PC-9 (cell line): ENCODE measurements around the gene ZNF45. TPM values are rescaled to one million over a fixed set of nuclear protein-coding genes. Genes with fewer than 3 reads are reported as not detected.

ENCODE experiments used
- BruUV-seq: library from RNA; stranded (reverse); fragments of 400-500 nt; replicated peaks from 2 replicates; lab custom pipeline; 2021; lab: Mats Ljungman, UMichigan
- CTCF ChIA-PET: fragments of 300-600 bp; sonication (Branson Sonifier 250); formaldehyde crosslinking; loops from one replicate; lab custom pipeline; 2022; ENCODE audit warnings: antibody characterized with exemption; lab: Charles Lee
- POLR2A ChIA-PET: fragments of 300-600 bp; sonication (Branson Sonifier 250); formaldehyde crosslinking; loops from one replicate; lab custom pipeline; 2022; ENCODE audit warnings: antibody characterized with exemption; ENCODE audit not compliant: unreplicated experiment; lab: Charles Lee
- DNase-seq, 2 experiments: peaks; one replicate each; pipeline versions ENCODE4 v3.0.0 to v3.0.0-alpha.2; 2015 to 2022; ENCODE audit warnings: mixed read lengths in 1 of 2
- H2AFZ ChIP-seq: fragments of 200-600 bp; sonication (generic); 2 replicates; pipeline ENCODE4 v1.8.1; 2017; ENCODE audit warnings: antibody characterized with exemption
- H3F3A ChIP-seq: fragments of 200-600 bp; sonication (generic); 2 replicates; pipeline ENCODE4 v1.8.1; 2017; ENCODE audit warnings: antibody characterized with exemption, mild to moderate bottlenecking, low read depth; ENCODE audit not compliant: insufficient read depth
- H3K27ac ChIP-seq: fragments of 200-600 bp; sonication (generic); 2 replicates; pipeline ENCODE4 v1.6.1; 2016; ENCODE audit warnings: mixed run types
- H3K27me3 ChIP-seq: fragments of 200-600 bp; sonication (generic); 2 replicates; pipeline ENCODE4 v1.6.1; 2016; ENCODE audit warnings: low read depth, mixed run types; ENCODE audit not compliant: insufficient read depth
- H3K36me3 ChIP-seq: fragments of 200-600 bp; sonication (generic); 2 replicates; pipeline ENCODE4 v1.6.1; 2016; ENCODE audit warnings: low read depth, mixed run types
- H3K4me1 ChIP-seq: fragments of 200-600 bp; sonication (generic); replicated peaks from 2 replicates; pipeline ENCODE4 v1.6.1; 2016; ENCODE audit warnings: mixed run types; ENCODE audit not compliant: insufficient read depth
- H3K4me2 ChIP-seq: fragments of 200-600 bp; sonication (generic); 2 replicates; pipeline ENCODE4 v1.6.1; 2017; ENCODE audit warnings: mixed run types
- H3K4me3 ChIP-seq: fragments of 200-600 bp; sonication (generic); 2 replicates; pipeline ENCODE4 v1.6.1; 2016; ENCODE audit warnings: mixed run types
- H3K79me2 ChIP-seq: fragments of 200-600 bp; sonication (generic); 2 replicates; pipeline ENCODE4 v1.6.1; 2017; ENCODE audit warnings: low read depth, mixed run types
- H3K9me2 ChIP-seq: fragments of 200-600 bp; sonication (generic); 2 replicates; pipeline ENCODE4 v1.8.1; 2017; ENCODE audit warnings: mild to moderate bottlenecking; ENCODE audit not compliant: insufficient read depth
- H3K9me3 ChIP-seq: fragments of 200-600 bp; sonication (generic); 2 replicates; pipeline ENCODE4 v1.8.1; 2016; ENCODE audit warnings: low read depth; ENCODE audit not compliant: insufficient read depth
- H4K20me1 ChIP-seq: fragments of 200-600 bp; sonication (generic); 2 replicates; pipeline ENCODE4 v1.8.1; 2017; ENCODE audit not compliant: insufficient read depth
- CTCF ChIP-seq: fragments of 200-600 bp; sonication (generic); conservative IDR thresholded peaks from 2 replicates; pipeline ENCODE4 v1.6.1; 2017; ENCODE audit warnings: mixed run types, antibody characterized with exemption, mild to moderate bottlenecking, moderate library complexity
- EZH2 ChIP-seq: fragments of 200-600 bp; sonication (generic); IDR thresholded peaks from 2 replicates; pipeline ENCODE4 v1.8.0; 2017; ENCODE audit warnings: antibody characterized with exemption, low read depth
- intact Hi-C: fragments of 100-400 bp; cut with micrococcal nuclease; formaldehyde crosslinking; loops from one replicate; pipeline ENCODE4 v1.10.0; 2022; ENCODE audit not compliant: unreplicated experiment
- total RNA-seq: library from RNA; stranded (reverse); gene quantifications from 2 replicates; pipeline ENCODE4 v1.2.3, GENCODE V29; 2021

The ZNF45 gene
- total RNA-seq, 1 experiment from 2014 or later: 10.3 TPM

- Histone ChIP-seq H3K4me2 (no peak overlapping the region), H3K4me1 (no peaks in the 10 kb centered on the region), H3K36me3 (peaks cover 61% of the 10 kb centered on the region), H3K4me3 (no peak overlapping the region), H2AFZ (no peak overlapping the region), H3K79me2 (no peaks in the 10 kb centered on the region), H3K9me2 (no peaks in the 10 kb centered on the region), H3K27ac (no peak overlapping the region), H3K9me3 (peaks cover 65% of the 10 kb centered on the region), H4K20me1 (no peaks in the 10 kb centered on the region), H3F3A (no peaks in the 10 kb centered on the region), H3K27me3 (no peaks in the 10 kb centered on the region)
- ChIA-PET POLR2A (no interaction called here), CTCF (no interaction called here)
- intact Hi-C loops: no loop called here
- BruUV-seq: no TSS peak
- DNase-seq: no peak
- no peak for TF ChIP-seq EZH2
- TF ChIP-seq CTCF: no peak
These were observed 21.0 kb downstream of the ZNF45 start for GRCh38 chr19:43914051-43914450.

GRCh38 chr19:43913383-43913782, 21.7 kb downstream of the ZNF45 start:
- TF ChIP-seq EZH2 (no peak), CTCF (no peak)
- H3K27me3 ChIP-seq: no peaks in the 10 kb centered on the region
- no peak overlapping the region for H3K4me2 ChIP-seq
- H3K27ac ChIP-seq: no peak overlapping the region
- peaks cover 61% of the 10 kb centered on the region for H3K9me3 ChIP-seq
- no peaks in the 10 kb centered on the region for H3K4me1 ChIP-seq
- DNase-seq: no peak
- no peaks in the 10 kb centered on the region for H3K79me2 ChIP-seq
- no peaks in the 10 kb centered on the region for H3K9me2 ChIP-seq
- CTCF ChIA-PET: no interaction called here
- BruUV-seq: no TSS peak
- intact Hi-C loops: no loop called here
- POLR2A ChIA-PET: no interaction called here
- peaks cover 54% of the 10 kb centered on the region for H3K36me3 ChIP-seq
- no peak overlapping the region for H2AFZ ChIP-seq
- H3K4me3 ChIP-seq: no peak overlapping the region
- H3F3A ChIP-seq: no peaks in the 10 kb centered on the region
- H4K20me1 ChIP-seq: no peaks in the 10 kb centered on the region

GRCh38 chr19:43910884-43911283, 24.2 kb downstream of the ZNF45 start:
- CTCF ChIA-PET: no interaction called here
- H3K27me3 ChIP-seq: no peaks in the 10 kb centered on the region
- no peak for TF ChIP-seq EZH2
- TF ChIP-seq CTCF: no peak
- no peak overlapping the region for H3K4me2 ChIP-seq
- H3K9me2 ChIP-seq: no peaks in the 10 kb centered on the region
- no peaks in the 10 kb centered on the region for H3F3A ChIP-seq
- H3K4me3 ChIP-seq: no peak overlapping the region
- DNase-seq: no peak
- intact Hi-C loops: no loop called here
- peaks cover 54% of the 10 kb centered on the region for H3K9me3 ChIP-seq
- no peaks in the 10 kb centered on the region for H4K20me1 ChIP-seq
- POLR2A ChIA-PET: no interaction called here
- no peaks in the 10 kb centered on the region for H3K79me2 ChIP-seq
- H3K27ac ChIP-seq: no peak overlapping the region
- H2AFZ ChIP-seq: no peak overlapping the region
- BruUV-seq: no TSS peak
- peaks cover 29% of the 10 kb centered on the region for H3K36me3 ChIP-seq
- H3K4me1 ChIP-seq: no peaks in the 10 kb centered on the region
